ENCODE results near the gene IREB2. TPM values are rescaled to one million over a fixed set of nuclear protein-coding genes. Genes with fewer than 3 reads are reported as not detected.

The IREB2 gene
- total RNA-seq, 1 experiment from 2014 or later = 89.5 TPM

GRCh38 chr15:78432664-78433063 lies 5.4 kb upstream of the IREB2 start (continued):
- TF ChIP-seq AFF4 (CRISPR knock-in tag; IDR thresholded peaks at IDR 0.05; ENCODE audit: borderline replicate concordance) (no peak), ZNF317 (CRISPR knock-in tag; IDR thresholded peaks at IDR 0.05; ENCODE audit: borderline replicate concordance, low read depth) (no peak), KAT7 (CRISPR knock-in tag; IDR thresholded peaks at IDR 0.05; ENCODE audit: borderline replicate concordance) (no peak)

GRCh38 chr15:78434134-78434533 lies 3.9 kb upstream of the IREB2 start:
- Mint-ChIP-seq H3K9me3 (peaks cover 11% of the 10 kb centered on the region), H3K4me1 (peaks cover 6% of the 10 kb centered on the region), H3K36me3 (no peaks in the 10 kb centered on the region), H3K27me3 (ENCODE audit: low read depth) (peaks cover 14% of the 10 kb centered on the region), H3K27ac (no peak overlapping the region), H3K4me3 (no peak overlapping the region)
- ChIA-PET CTCF (interaction anchor here (2.3 kb wide), 1 partner anchor 11 kb away, joined by 12 read pairs; no protein-coding TSS in a partner anchor), POLR2A (no interaction called here)
- no peak for DNase-seq (ENCODE audit: low spot score)
- no peak for ATAC-seq
- no peak for TF ChIP-seq ZNF416 (CRISPR knock-in tag; IDR thresholded peaks at IDR 0.05)
- no peak for TF ChIP-seq ZNF423 (CRISPR knock-in tag; IDR thresholded peaks at IDR 0.05)
- no peak for TF ChIP-seq MAX (CRISPR knock-in tag; IDR thresholded peaks at IDR 0.05)
- no peak for TF ChIP-seq ARID4B (CRISPR knock-in tag; IDR thresholded peaks at IDR 0.05; ENCODE audit: borderline replicate concordance)
- TF ChIP-seq ZNF263 (CRISPR knock-in tag; IDR thresholded peaks at IDR 0.05; ENCODE audit: low read depth) = no peak
- no peak for TF ChIP-seq ATF3 (CRISPR knock-in tag; conservative IDR thresholded peaks at IDR 0.05)
- TF ChIP-seq E2F4 (CRISPR knock-in tag; IDR thresholded peaks at IDR 0.05; ENCODE audit: borderline replicate concordance, low read depth) = no peak
- TF ChIP-seq GABPB1 (CRISPR knock-in tag; IDR thresholded peaks at IDR 0.05) = no peak
- no peak for TF ChIP-seq ZNF232 (CRISPR knock-in tag; IDR thresholded peaks at IDR 0.05)
- no peak for TF ChIP-seq NFATC4 (CRISPR knock-in tag; IDR thresholded peaks at IDR 0.05)
- TF ChIP-seq ZNF396 (CRISPR knock-in tag; IDR thresholded peaks at IDR 0.05; ENCODE audit: borderline replicate concordance) = no peak
- no peak for TF ChIP-seq ZNF425 (CRISPR knock-in tag; conservative IDR thresholded peaks at IDR 0.05)
- TF ChIP-seq ESRRA (CRISPR knock-in tag; IDR thresholded peaks at IDR 0.05; ENCODE audit: borderline replicate concordance) = no peak
- no peak for TF ChIP-seq NR3C1 (CRISPR knock-in tag; conservative IDR thresholded peaks at IDR 0.05; ENCODE audit: low read depth)
- TF ChIP-seq AFF4 (CRISPR knock-in tag; IDR thresholded peaks at IDR 0.05; ENCODE audit: borderline replicate concordance) = no peak
- no peak for TF ChIP-seq MYBL2 (CRISPR knock-in tag; IDR thresholded peaks at IDR 0.05)

Data from WTC11 (cell line).